ENCODE data around the gene HEATR9.

The HEATR9 gene

GRCh38 chr17:35864853-35865252 is 3.8 kb downstream of the HEATR9 start:
- no peak for DNase-seq

DNA sequence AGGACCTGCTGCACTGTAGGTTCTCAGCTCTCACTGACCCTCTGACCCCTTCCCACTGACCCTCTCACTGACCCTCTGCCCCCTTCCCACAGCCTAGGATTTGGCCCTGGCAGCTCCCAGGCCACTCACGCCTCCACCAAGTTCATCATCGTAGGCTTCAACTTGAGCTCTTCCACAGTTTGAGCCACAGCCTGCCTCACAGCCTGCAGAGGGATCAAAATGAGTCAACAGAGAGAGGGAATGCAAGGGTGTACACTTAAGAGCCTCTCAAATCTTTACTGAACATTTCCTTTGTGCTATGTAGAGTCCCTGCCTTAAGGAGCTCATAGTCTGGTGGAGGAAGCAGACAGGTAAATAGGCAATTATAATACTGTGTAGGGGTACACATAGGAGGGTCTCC is 12.1 kb downstream of the HEATR9 start:
- no peak for DNase-seq

- no peak for DNase-seq
These were observed 12.7 kb downstream of the HEATR9 start for GRCh38 chr17:35855965-35856364.

DNA sequence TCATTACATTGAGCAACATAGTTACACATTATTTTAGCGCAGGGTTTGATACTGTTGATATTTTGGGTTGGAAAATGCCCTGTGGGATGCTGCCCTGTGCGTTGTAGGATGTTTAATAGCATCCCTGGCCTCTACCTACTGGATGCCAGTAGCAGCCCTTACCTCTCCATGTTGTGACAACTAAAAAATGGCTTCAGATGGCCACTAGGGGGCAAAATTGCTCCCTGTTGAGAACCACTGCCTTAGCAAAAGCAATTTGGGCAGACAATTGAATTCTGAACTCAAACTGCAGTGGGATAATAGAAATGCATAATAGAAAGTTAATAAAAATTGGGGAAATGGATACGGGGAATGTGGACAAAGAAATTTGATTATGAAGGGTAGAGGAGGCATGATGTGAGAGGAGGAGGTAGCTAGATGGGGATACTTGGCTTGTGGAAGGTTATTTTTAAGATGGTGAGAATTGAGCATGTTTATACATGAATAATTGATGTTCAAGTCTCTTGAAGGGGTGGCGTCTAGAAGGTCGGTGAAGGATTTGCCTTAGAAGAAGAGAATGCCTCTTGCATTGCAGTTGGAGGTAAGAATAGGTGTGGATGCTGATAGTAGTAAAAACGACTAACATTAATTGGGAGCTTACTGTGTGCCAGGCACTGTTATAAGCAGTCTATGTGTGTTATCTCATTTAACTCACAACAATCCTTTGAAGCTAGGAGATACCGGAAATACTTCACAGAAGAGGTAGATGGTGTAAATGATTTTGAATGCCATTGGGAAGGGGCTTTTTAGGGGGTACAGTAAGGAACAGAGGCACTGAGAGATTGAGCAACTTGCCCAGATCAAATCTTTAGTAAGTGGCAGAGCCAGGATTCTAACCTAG is 19.0 kb downstream of the HEATR9 start:
- peak; percentile 22 to 70 (median 69) for DNase-seq

DNA sequence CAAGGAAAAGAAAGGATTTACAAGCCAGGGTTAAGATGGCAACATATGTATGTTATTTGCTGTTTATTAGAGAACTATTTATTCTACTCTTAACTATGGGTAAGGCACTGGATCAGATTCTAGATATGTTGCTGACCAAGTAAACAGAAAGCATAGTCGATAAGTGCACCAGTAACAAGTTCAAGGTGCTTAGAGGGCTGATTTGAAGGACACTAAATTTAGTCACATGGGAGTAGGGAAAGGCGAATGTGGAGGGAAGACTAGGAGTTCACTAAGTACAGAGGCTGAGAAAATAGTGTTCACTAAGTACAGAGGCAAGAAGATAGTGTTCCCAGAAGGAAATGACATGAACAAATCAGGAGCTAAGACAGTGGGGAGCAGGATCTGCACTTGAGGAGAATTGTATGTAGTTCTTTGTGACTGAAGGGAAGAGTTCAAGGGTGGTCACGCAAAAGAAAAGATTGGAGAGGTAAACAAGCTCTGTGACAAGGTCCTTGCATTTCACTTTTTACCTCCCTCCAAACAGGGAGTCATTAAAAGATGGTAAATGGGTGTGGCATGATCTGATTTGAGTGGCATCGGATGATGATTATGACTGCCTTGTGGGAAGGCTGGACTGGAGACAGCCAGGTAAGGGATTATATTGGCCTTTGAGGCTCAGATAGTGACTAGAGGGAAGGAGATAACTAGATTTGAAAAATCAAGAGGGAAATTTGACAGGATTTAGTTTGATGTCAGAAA is 20.9 kb downstream of the HEATR9 start:
- DNase-seq: no peak

DNA sequence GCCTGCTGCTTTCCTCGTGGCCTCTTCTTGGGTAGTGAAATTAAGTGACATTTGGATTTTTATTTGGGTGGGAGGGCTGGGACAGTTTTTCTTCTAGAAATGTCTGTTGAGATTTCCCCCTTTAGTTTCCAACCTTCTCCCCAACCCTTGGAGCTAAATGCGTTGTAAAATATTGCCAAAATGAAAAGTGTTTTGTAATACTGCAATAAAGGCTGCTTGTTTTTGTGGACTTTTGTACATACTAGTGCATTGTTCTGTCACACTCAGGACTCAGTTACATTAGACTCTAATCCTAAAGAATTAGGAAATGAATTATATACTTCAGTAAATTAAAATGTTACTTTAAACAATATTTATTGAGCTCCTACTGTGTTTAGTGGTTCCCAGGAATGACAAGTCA is 21.7 kb downstream of the HEATR9 start:
- no peak for DNase-seq

DNA sequence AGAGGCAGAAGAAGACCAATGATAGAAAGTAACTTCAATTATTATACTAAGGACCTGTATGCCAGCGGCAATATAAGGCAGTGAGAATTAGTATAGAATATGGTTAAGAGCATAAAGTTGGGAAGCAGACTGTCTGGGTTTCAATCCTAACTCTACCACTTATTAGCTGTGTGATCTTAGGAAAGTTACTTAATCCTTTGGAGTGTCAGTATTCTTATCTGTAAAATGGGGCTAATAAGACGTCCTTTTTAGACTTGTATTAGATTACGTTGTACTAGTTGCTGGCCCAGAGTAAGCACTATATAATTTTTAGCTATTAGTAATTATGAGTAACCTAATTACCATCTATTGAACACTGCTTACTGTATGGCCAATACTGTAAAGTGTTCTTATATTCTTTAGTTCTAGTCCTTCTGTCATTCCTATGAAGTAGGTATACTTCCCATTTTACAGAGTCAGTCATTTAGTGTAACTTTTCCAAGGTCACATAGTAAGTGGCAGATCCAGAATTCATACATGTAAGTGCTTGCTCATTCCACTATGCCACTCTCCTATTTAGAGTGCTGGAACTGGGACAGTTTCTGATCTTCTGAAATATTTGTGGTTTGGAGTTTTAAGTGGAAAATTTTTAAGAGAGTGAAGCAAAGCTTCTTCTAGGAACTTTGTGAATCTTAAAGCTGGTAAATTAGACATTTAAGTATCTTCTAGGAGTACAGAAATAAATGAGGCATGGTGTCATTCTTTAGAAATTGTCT is 22.5 kb downstream of the HEATR9 start:
- no peak for DNase-seq

- DNase-seq: no peak
These were observed 24.1 kb downstream of the HEATR9 start for GRCh38 chr17:35844547-35844946.

DNA sequence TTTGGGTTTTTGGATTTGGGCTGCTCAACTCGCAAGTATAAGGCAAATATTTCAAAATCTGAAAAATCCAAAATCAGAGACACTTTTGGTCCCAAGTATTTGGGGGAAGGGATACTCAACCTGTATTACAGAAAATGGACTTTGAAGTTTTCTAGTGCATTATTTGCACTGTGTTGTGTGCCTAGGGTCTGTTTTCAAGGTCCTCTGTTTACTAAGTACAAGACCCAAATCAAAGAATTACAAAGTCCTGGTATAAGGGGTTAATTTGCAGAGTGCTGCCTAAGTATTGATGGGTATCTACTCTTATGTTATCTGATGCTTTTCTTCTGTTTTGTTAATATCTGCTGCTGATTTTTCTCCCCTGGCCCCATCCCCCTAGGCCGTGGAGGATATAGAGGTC is 25.0 kb downstream of the HEATR9 start:
- no peak for DNase-seq

GRCh38 chr17:35842239-35842638 is 26.5 kb downstream of the HEATR9 start:
- no peak for DNase-seq

DNA sequence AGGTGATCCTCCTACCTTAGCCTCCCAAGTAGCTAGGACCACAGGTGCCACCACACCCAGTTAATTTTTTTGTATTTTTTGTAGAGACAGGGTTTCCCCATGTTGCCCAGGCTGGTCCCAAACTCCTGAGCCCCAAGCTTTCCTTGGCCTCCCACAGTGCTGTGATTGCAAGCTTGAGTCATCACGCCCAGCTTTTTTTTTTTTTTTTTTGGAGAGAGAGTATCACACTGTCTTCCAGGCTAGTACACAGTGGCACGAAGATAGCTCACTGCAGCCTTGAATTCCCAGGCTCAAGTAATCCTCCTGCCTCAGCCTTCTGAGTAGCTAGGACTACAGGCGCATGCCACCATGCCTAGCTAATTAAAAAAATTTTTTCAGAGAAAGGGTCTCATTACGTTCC is 27.2 kb downstream of the HEATR9 start:
- no peak for DNase-seq

GRCh38 chr17:35841101-35841500 is 27.6 kb downstream of the HEATR9 start:
- DNase-seq: no peak

GRCh38 chr17:35825206-35825605 is 43.5 kb downstream of the HEATR9 start:
- DNase-seq: no peak

GRCh38 chr17:35821308-35821707 is 47.4 kb downstream of the HEATR9 start:
- no peak for DNase-seq

DNA sequence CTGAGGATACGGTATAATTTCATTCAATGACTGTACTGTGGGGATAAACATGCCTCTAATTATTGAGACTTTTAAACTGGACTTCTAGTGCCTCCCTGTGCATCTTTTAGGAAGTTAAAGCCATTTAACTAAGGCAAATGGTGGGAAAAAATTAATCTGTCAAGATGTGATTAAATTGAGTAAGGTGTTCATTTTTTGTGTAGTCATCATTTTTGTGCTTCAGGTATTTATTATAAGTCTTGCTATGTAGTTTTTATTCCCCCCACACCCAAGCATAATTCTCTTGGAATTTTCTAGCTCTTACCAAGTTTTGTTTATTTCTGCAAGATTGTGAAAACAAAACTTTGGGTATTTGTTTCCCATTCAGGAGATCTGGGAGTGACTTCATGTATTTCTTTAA is 49.2 kb downstream of the HEATR9 start:
- no peak for DNase-seq

GRCh38 chr17:35817196-35817595 is 51.5 kb downstream of the HEATR9 start:
- no peak for DNase-seq

DNA sequence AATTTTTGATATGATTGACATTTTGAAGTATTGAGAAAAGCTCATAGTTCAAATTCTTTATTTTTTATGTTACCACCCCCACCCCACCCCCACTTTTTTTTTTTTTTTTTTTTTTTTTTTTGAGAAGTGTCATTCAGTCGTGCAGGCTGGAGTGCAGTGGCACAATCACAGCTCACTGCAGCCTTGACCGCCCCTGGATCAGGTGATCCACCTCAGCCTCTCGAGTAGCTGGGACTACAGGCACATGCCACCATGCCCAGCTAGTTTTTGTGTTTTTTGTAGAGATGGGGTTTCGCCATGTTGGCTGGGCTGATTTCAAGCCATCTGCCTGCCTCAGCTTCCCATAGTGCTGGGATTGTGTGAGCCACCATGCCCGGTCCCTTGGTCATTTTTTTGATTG is 52.0 kb downstream of the HEATR9 start:
- no peak for DNase-seq

GRCh38 chr17:35812456-35812855 is 56.2 kb downstream of the HEATR9 start:
- DNase-seq: no peak

GRCh38 chr17:35811759-35812158 is 56.9 kb downstream of the HEATR9 start:
- no peak for DNase-seq

- no peak for DNase-seq
These were observed 58.7 kb downstream of the HEATR9 start for GRCh38 chr17:35809855-35810461.

DNA sequence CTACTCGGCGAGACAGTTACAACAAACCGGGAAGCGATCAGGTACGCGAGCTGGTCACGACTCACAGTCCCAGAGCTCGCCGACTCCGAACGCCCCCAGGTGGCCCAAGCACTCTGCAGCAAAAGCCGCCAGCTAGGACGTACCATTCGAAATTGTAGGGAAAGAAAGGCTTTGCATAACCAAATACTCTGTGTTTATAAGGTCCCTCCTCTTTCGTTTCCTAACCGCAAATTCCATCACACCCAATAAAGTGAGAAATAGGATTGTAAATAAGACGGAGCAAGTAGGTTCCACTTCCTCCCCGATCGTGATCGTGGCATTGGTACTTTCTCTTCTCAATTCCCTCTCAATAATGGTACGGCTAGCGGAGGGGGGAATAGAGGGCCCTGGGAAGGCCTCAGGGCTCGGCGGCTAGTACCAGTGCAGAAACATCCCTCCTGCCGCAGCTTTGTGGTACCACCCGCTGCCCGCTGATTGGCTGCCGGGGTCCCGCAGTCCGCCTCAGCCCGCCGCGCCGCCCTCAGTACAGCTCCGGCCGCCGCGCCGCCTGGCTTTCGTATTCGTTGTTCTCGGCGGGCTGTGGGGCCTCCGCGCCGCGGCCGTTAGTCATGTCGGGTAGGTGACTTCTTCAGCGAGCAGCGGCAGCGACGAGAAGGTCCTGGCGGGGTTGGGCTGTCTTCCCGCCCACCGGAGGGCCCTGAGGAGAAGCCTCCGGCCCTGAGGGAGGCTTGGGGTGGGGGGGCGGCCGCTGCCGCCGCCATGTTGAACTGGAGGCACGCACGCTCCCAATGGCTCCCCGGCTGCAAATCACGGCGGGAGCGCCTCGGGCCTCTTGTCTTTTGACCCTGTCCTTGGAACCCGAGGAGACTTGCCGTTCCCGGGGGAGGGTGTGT is 59.5 kb downstream of the HEATR9 start, which contains the start of gene TAF15:
TSS of gene TAF15 (plus strand) at position 523 of the 893 bp plus-strand sequence. CDS start at position 609, 86 bp downstream.
- DNase-seq: peak; percentile 97 to 99 (median 97)

Measured in NCI-H1417 (cell line).